H1 (cell line): ENCODE results near the gene LHPP. TPM values are rescaled to one million over a fixed set of nuclear protein-coding genes. Genes with fewer than 3 reads are reported as not detected.

Experiments used
- CTCF ChIA-PET: fragments of 300-600 bp; sonication (Branson Sonifier 250); formaldehyde crosslinking; loops from one replicate; lab custom pipeline; 2021; ENCODE audit not compliant: partially characterized antibody; lab: Charles Lee
- POLR2A ChIA-PET: fragments of 300-600 bp; sonication (Branson Sonifier 250); formaldehyde crosslinking; loops from one replicate; lab custom pipeline; 2021; ENCODE audit warnings: inconsistent platforms; ENCODE audit not compliant: partially characterized antibody; lab: Charles Lee
- DNase-seq, 2 experiments: peaks; one replicate each; pipeline versions ENCODE4 v3.0.0 to v3.0.0-alpha.2; 2010 to 2022; ENCODE audit warnings: low spot score in 2 of 2, low read depth in 1 of 2, mixed read lengths in 1 of 2
- FAIRE-seq: peaks from 2 replicates; lab custom pipeline; 2011; peaks lifted over from hg19 to GRCh38; lab: Jason Lieb, UNC
- H2AFZ ChIP-seq: 2 replicates; pipeline ENCODE4 v1.8.1; 2012; ENCODE audit warnings: low read length, inconsistent platforms
- H2AK5ac ChIP-seq: 2 replicates; pipeline ENCODE4 v1.6.1; 2013; ENCODE audit warnings: low read depth, low read length
- H2BK120ac ChIP-seq: replicated peaks from 2 replicates; pipeline ENCODE3; 2013; ENCODE audit warnings: low read depth, low read length, inconsistent platforms
- H2BK12ac ChIP-seq: 2 replicates; pipeline ENCODE4 v1.6.1; 2013; ENCODE audit warnings: low read depth, low read length
- H2BK15ac ChIP-seq: 2 replicates; pipeline ENCODE4 v1.6.1; 2013; ENCODE audit warnings: low read length
- H2BK20ac ChIP-seq: 2 replicates; pipeline ENCODE4 v1.6.1; 2013; ENCODE audit warnings: low read length
- H2BK5ac ChIP-seq: 2 replicates; pipeline ENCODE4 v1.6.1; 2013; ENCODE audit warnings: low read depth, low read length
- H3K14ac ChIP-seq: 2 replicates; pipeline ENCODE4 v1.6.1; 2013; ENCODE audit warnings: inconsistent platforms; ENCODE audit not compliant: insufficient read length
- H3K18ac ChIP-seq: 2 replicates; pipeline ENCODE4 v1.6.1; 2013; ENCODE audit warnings: low read length; ENCODE audit errors: extremely low read depth
- H3K23ac ChIP-seq: 2 replicates; pipeline ENCODE4 v1.6.1; 2013; ENCODE audit warnings: inconsistent platforms; ENCODE audit not compliant: insufficient read length
- H3K23me2 ChIP-seq: 2 replicates; pipeline ENCODE4 v1.6.1; 2013; ENCODE audit warnings: low read depth, low read length
- H3K27ac ChIP-seq: 2 replicates; pipeline ENCODE4 v1.6.1; 2011; ENCODE audit warnings: low read depth, low read length, inconsistent platforms
- H3K27me3 ChIP-seq, 4 experiments: replicated peaks in 1 of 4; 1 replicate in 1 of 4; 2 replicates in 3 of 4; pipeline versions ENCODE4 v1.6.1 to v1.8.1; 2011 to 2013; ENCODE audit warnings: low read length in 3 of 4, mild to moderate bottlenecking in 3 of 4, inconsistent platforms in 2 of 4, mixed read lengths in 2 of 4, moderate library complexity in 1 of 4; ENCODE audit not compliant: control insufficient read depth in 3 of 4, insufficient read depth in 3 of 4; ENCODE audit errors: extremely low read depth in 1 of 4
- H3K36me3 ChIP-seq, 4 experiments: 2 replicates each; pipeline versions ENCODE4 v1.6.1 to v1.8.1; 2011 to 2013; ENCODE audit warnings: mild to moderate bottlenecking in 4 of 4, low read length in 3 of 4, moderate library complexity in 2 of 4, control low read depth in 1 of 4, inconsistent platforms in 1 of 4; ENCODE audit not compliant: insufficient read depth in 4 of 4, control insufficient read depth in 2 of 4
- H3K4ac ChIP-seq: replicated peaks from 2 replicates; pipeline ENCODE3; 2013; ENCODE audit warnings: low read length, low read depth, mixed read lengths, inconsistent platforms; ENCODE audit not compliant: insufficient read length
- H3K4me1 ChIP-seq, 4 experiments: replicated peaks in 1 of 4; 1 replicate in 1 of 4; 2 replicates in 3 of 4; pipeline versions ENCODE4 v1.6.1 to v1.8.1; 2011 to 2013; ENCODE audit warnings: low read length in 3 of 4, inconsistent platforms in 2 of 4, mixed read lengths in 1 of 4; ENCODE audit not compliant: insufficient read depth in 4 of 4, control insufficient read depth in 3 of 4
- H3K4me2 ChIP-seq, 2 experiments: 2 replicates each; pipeline versions ENCODE4 v1.6.1 to v1.8.1; 2011 to 2013; ENCODE audit warnings: low read depth in 2 of 2, low read length in 2 of 2, control low read depth in 1 of 2, inconsistent platforms in 1 of 2, mild to moderate bottlenecking in 1 of 2; ENCODE audit not compliant: insufficient read depth in 1 of 2
- H3K4me3 ChIP-seq, 4 experiments: fragments of 200-600, 300-600 bp in 1 of 4; sonication (generic), shearing (Covaris generic), sonication (Bioruptor Twin) in 1 of 4; 2 replicates each; pipeline versions ENCODE4 v1.5.1 to v1.8.1; 2011 to 2016; ENCODE audit warnings: low read length in 4 of 4, low read depth in 3 of 4, control low read depth in 2 of 4, inconsistent platforms in 2 of 4, mild to moderate bottlenecking in 2 of 4, mixed read lengths in 1 of 4, moderate library complexity in 1 of 4; ENCODE audit not compliant: insufficient read depth in 2 of 4; ENCODE audit errors: extremely low read depth in 1 of 4
- H3K56ac ChIP-seq: replicated peaks from 2 replicates; pipeline ENCODE3; 2013; ENCODE audit warnings: low read depth, mild to moderate bottlenecking, mixed read lengths, low read length, inconsistent platforms; ENCODE audit not compliant: insufficient read length
- H3K79me1 ChIP-seq: 2 replicates; pipeline ENCODE4 v1.6.1; 2013; ENCODE audit warnings: low read depth, low read length, control low read depth
- H3K79me2 ChIP-seq, 2 experiments: 2 replicates each; pipeline versions ENCODE4 v1.6.1 to v1.8.1; 2012 to 2013; ENCODE audit warnings: low read length in 2 of 2, mild to moderate bottlenecking in 2 of 2, inconsistent platforms in 1 of 2; ENCODE audit not compliant: insufficient read depth in 2 of 2, control insufficient read depth in 1 of 2
- H3K9ac ChIP-seq, 4 experiments: replicated peaks in 1 of 4; 1 replicate in 1 of 4; 2 replicates in 3 of 4; pipeline versions ENCODE4 v1.6.1 to v1.8.1; 2011 to 2013; ENCODE audit warnings: low read depth in 3 of 4, low read length in 3 of 4, control low read depth in 2 of 4, mild to moderate bottlenecking in 2 of 4, moderate library complexity in 2 of 4, inconsistent platforms in 1 of 4; ENCODE audit errors: extremely low read depth in 1 of 4
- H3K9me3 ChIP-seq, 2 experiments: 2 replicates each; pipeline versions ENCODE4 v1.6.1 to v1.8.1; 2012 to 2013; ENCODE audit warnings: mild to moderate bottlenecking in 2 of 2, moderate library complexity in 2 of 2, control low read depth in 1 of 2, inconsistent platforms in 1 of 2, low read depth in 1 of 2, low read length in 1 of 2, mixed read lengths in 1 of 2; ENCODE audit not compliant: insufficient read depth in 2 of 2
- H4K20me1 ChIP-seq, 2 experiments: replicated peaks in 1 of 2; 2 replicates each; pipeline versions ENCODE3 to v1.8.1; 2011 to 2013; ENCODE audit warnings: inconsistent platforms in 2 of 2, low read length in 2 of 2, mild to moderate bottlenecking in 1 of 2; ENCODE audit not compliant: insufficient read depth in 2 of 2, control insufficient read depth in 1 of 2
- H4K5ac ChIP-seq: 2 replicates; pipeline ENCODE4 v1.6.1; 2013; ENCODE audit warnings: low read length, low read depth, mixed read lengths, inconsistent platforms; ENCODE audit not compliant: insufficient read length
- H4K8ac ChIP-seq: 2 replicates; pipeline ENCODE4 v1.8.0; 2013; ENCODE audit warnings: mild to moderate bottlenecking, moderate library complexity, low read length, inconsistent platforms; ENCODE audit not compliant: insufficient read depth; ENCODE audit errors: extremely low read depth
- H4K91ac ChIP-seq: replicated peaks from 2 replicates; pipeline ENCODE3; 2013; ENCODE audit warnings: low read length, mixed read lengths, inconsistent platforms; ENCODE audit not compliant: insufficient read length
- CREB1 ChIP-seq: IDR thresholded peaks from 2 replicates; pipeline ENCODE4 v1.6.1; 2012; ENCODE audit warnings: inconsistent platforms
- JUND ChIP-seq: IDR thresholded peaks from 2 replicates; pipeline ENCODE4 v1.6.1; 2011; ENCODE audit warnings: mild to moderate bottlenecking, improper control_type of control experiment, low read length
- RXRA ChIP-seq: IDR thresholded peaks from 2 replicates; pipeline ENCODE4 v1.6.1; 2011; ENCODE audit warnings: low read depth, mild to moderate bottlenecking, low read length, moderate library complexity; ENCODE audit not compliant: insufficient read depth
- SIN3A ChIP-seq, 2 experiments: IDR thresholded peaks in 1 of 2; conservative IDR thresholded peaks in 1 of 2; 2 replicates each; pipeline ENCODE4 v1.6.1; 2011 to 2012; ENCODE audit warnings: low read length in 2 of 2, improper control_type of control experiment in 1 of 2, low read depth in 1 of 2, mild to moderate bottlenecking in 1 of 2
- SIRT6 ChIP-seq: IDR thresholded peaks from one replicate; pipeline ENCODE4 v1.7.1; 2012; ENCODE audit warnings: low read length, inconsistent platforms
- SP2 ChIP-seq: IDR thresholded peaks from 2 replicates; pipeline ENCODE4 v1.6.1; 2012; ENCODE audit warnings: mild to moderate bottlenecking, low read length, inconsistent platforms
- SP4 ChIP-seq: IDR thresholded peaks from 2 replicates; pipeline ENCODE4 v1.6.1; 2012; ENCODE audit warnings: low read length, inconsistent platforms
- ZNF274 ChIP-seq: IDR thresholded peaks from 2 replicates; pipeline ENCODE4 v1.7.0; 2012; ENCODE audit warnings: low read length, borderline replicate concordance; ENCODE audit errors: extremely low read depth
- WGBS, 2 experiments: shearing (Covaris generic) in 1 of 2; methylation state at CpG; one replicate each; pipeline versions ENCODE4 v1.1.6 to v1.1.7; 2013 to 2015; ENCODE audit warnings: low lambda C conversion rate in 2 of 2, mixed read lengths in 2 of 2, inconsistent platforms in 1 of 2, low coverage in 1 of 2, missing lambda C conversion rate in 1 of 2; ENCODE audit not compliant: insufficient replicate concordance in 2 of 2, insufficient coverage in 1 of 2, insufficient read length in 1 of 2; ENCODE audit errors: extremely low coverage in 1 of 2, missing lambda C conversion rate in 1 of 2; 5-methylcytosine and 5-hydroxymethylcytosine counted together
- polyA plus RNA-seq, 7 experiments: library from polyadenylated mRNA; depleted of rRNA in 3 of 7; stranded (reverse) in 5 of 7; unstranded in 2 of 7; fragments of >200 nt in 5 of 7; fragments of 200-250 nt in 2 of 7; gene quantifications; 1 replicate in 5 of 7; 2 replicates in 1 of 7; 4 replicates in 1 of 7; pipeline versions ENCODE4 v1.2.1 to v1.2.3, GENCODE V29; 2011 to 2013; ENCODE audit warnings: missing spikeins in 2 of 7, mixed read lengths in 2 of 7
- total RNA-seq: library from RNA; stranded (reverse); fragmentation: NEBNext Ultra II Directional; extraction: Animal tissue kit (Norgen Biotek cat#: 25700); gene quantifications from 2 replicates; pipeline ENCODE4 v1.2.1, GENCODE V29; 2021
- TF ChIP-seq, protein P1 (sequence below): IDR thresholded peaks from 2 replicates; pipeline ENCODE4 v1.6.1; 2011; ENCODE audit warnings: low read depth, mild to moderate bottlenecking, low read length; ENCODE audit not compliant: insufficient read depth
- TF ChIP-seq, protein P2 (sequence below): IDR thresholded peaks from 2 replicates; pipeline ENCODE4 v1.6.1; 2012; ENCODE audit warnings: inconsistent platforms
- TF ChIP-seq, protein P3 (sequence below): IDR thresholded peaks from 2 replicates; pipeline ENCODE4 v1.6.1; 2012; ENCODE audit warnings: inconsistent platforms

The LHPP gene
- total and polyA plus RNA-seq, 2 of the 8 experiments (the other 6 are each of a cell fraction or from before 2014, with no cell fraction given) = 26.0 to 45.0 TPM

DNA sequence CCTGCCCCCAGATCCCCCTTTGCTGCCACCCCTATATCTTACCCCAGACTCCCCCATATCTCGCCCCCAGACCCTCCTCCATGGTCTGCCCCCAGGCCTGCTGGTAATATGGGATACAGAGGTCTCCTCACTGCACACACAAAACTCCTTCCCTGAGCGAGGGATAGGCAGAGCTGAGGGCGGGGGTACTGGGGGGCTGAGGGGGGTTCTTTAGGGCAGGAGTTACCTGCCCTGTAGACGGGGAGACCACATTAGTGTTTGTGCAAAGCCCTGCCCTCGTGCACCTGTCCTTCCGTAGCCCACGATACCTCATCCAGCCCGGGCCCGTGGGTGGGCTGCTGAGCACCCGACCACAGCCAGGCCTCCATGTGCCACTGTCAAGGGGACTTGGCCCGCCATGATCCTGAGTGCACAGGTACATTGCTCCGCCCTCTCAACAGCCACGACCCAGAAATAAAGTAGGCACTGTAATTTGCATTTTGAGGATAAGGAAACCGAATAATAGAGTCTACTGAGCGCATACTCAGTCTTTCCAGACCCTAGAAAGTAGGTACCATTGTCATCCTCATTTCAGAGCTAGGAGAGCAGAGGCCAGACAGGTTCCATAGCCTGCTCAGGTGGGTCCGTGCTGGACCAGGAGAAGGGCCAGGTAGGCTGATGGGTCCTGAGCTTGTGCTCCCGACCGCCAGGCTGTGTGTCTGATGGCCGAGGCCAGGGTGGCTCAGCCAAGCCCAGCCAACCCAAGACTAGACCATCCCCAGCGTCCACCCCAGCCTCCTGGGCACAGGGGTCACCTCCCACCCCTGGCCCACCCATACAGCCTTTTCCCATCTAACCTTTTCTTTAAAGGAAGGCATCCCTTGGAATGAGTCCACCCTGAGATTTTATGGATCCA is 115.2 kb downstream of the LHPP start:
- H3K56ac ChIP-seq = no peak overlapping the region
- H2BK120ac ChIP-seq = no peak overlapping the region
- no peaks in the 10 kb centered on the region; a peak in 1 of 7 replicates for H3K4me1 ChIP-seq
- ChIA-PET POLR2A (no interaction called here), CTCF (interaction anchor here (0.9 to 2.2 kb wide), 5 partner anchors 12 to 67 kb away, joined by 3 to 6 read pairs (median 4); no protein-coding TSS in a partner anchor)
- no peak overlapping the region for H3K4me2 ChIP-seq
- H3K18ac ChIP-seq = no peak overlapping the region
- no peak overlapping the region for H2BK20ac ChIP-seq
- H3K9me3 ChIP-seq = 0 out of 4 replicates have a peak, but pooled peaks cover 0 to 7% of the 10 kb centered on the region in 2 experiments
- no peak overlapping the region for H4K5ac ChIP-seq
- no peak overlapping the region for H3K4me3 ChIP-seq
- no peak overlapping the region for H3K27ac ChIP-seq
- no peaks in the 10 kb centered on the region for H3K27me3 ChIP-seq
- H3K36me3 ChIP-seq = no peaks in the 10 kb centered on the region
- H4K20me1 ChIP-seq = peaks cover 2 to 7% of the 10 kb centered on the region in 2 experiments
- H4K91ac ChIP-seq = no peak overlapping the region
- H3K14ac ChIP-seq = no peak overlapping the region
- H3K4ac ChIP-seq = no peak overlapping the region
- no peak overlapping the region for H2BK12ac ChIP-seq
- no peaks in the 10 kb centered on the region; the same call in 1 of the 2 replicates for H3K79me1 ChIP-seq
- H3K9ac ChIP-seq = no peak overlapping the region
- 88% methylated on average over 15 of the region's 20 CpGs; no CpG with 5 or more reads in 1 of the 2 experiments for WGBS, 2 experiments
- H2AFZ ChIP-seq = no peak overlapping the region
- H2BK15ac ChIP-seq = no peak overlapping the region
- FAIRE-seq (no peak), DNase-seq (no peak)
- no peaks in the 10 kb centered on the region for H3K79me2 ChIP-seq
- no peak overlapping the region for H3K23ac ChIP-seq
- no peak overlapping the region for H2BK5ac ChIP-seq
- H3K23me2 ChIP-seq = no peaks in the 10 kb centered on the region
- H2AK5ac ChIP-seq = no peak overlapping the region
- no peak overlapping the region for H4K8ac ChIP-seq
- TF ChIP-seq ZNF274 = no peak
- no peak for TF ChIP-seq RXRA
- no peak for TF ChIP-seq SP2
- TF ChIP-seq SIN3A (conservative IDR thresholded peaks at IDR 0.05 in 1 of 2, IDR thresholded peaks at IDR 0.05 in 1 of 2; ENCODE audit: low read depth in 1 of 2, low read length in 2 of 2) = no peak
- TF ChIP-seq JUND = no peak
- TF ChIP-seq, protein P1, sequence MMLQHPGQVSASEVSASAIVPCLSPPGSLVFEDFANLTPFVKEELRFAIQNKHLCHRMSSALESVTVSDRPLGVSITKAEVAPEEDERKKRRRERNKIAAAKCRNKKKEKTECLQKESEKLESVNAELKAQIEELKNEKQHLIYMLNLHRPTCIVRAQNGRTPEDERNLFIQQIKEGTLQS = no peak
- no peak for TF ChIP-seq SP4
- TF ChIP-seq SIRT6 = no peak
- TF ChIP-seq, protein P2, sequence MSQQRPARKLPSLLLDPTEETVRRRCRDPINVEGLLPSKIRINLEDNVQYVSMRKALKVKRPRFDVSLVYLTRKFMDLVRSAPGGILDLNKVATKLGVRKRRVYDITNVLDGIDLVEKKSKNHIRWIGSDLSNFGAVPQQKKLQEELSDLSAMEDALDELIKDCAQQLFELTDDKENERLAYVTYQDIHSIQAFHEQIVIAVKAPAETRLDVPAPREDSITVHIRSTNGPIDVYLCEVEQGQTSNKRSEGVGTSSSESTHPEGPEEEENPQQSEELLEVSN = no peak
- TF ChIP-seq, protein P3, sequence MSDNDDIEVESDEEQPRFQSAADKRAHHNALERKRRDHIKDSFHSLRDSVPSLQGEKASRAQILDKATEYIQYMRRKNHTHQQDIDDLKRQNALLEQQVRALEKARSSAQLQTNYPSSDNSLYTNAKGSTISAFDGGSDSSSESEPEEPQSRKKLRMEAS = no peak
- no peak for TF ChIP-seq CREB1
